Measurements from ENCODE around the gene PPP1R3E. TPM values are rescaled to one million over a fixed set of nuclear protein-coding genes. Genes with fewer than 3 reads are reported as not detected.

The PPP1R3E gene
- total and polyA plus RNA-seq, 2 donors (not counting 1 experiment from before 2014, with no cell fraction given), result 2.6 to 6.0 TPM

DNA sequence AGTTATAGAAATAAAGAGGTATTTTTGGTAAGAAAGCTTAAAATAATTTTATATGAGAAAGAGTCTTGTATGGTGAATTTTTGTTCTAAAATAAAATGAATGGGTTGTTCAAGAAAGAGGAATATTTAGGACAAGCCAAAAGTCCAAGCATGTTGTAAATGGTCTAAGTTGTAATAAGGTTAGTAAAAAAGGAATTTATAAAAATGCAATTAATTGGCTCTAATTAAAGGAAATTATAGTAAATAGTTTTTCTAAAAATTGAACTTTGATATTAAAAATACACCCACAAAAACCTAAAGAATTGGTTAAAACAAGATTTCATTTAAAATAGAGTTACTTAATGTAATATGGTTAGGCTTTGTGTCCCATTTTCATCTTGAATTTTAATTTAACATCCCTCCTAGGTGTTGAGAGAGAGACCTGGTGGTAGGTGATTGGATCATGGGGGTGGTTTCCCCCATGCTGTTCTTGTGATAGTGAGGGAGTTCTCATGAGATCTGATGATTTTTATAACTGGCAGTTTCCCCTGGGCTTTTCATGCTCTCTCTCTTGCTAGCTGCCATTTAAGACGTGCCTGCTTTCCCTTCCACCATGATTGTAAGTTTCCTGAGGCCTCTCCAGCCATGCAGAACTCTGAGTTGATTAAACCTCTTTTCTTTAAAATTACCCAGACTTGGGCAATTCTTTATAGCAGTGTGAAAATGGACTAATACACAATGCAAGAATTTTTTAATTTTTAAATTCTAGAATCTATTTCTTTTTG is 37.0 kb upstream of the PPP1R3E start:
- DNase-seq (ENCODE audit: low read depth in 2 of 2), result no peak
- H3K79me2 ChIP-seq (ENCODE audit: control insufficient read depth, insufficient read depth, low read length), result no peaks in the 10 kb centered on the region
- TF ChIP-seq EZH2 (IDR thresholded peaks at IDR 0.05; ENCODE audit: low read length, missing control alignments) (no peak), CTCF (conservative IDR thresholded peaks at IDR 0.05 in 1 of 2, IDR thresholded peaks at IDR 0.05 in 1 of 2; ENCODE audit: low read depth in 1 of 2, low read length in 2 of 2) (no peak)
- H3K4me3 ChIP-seq (replicated peaks in 1 of 4; ENCODE audit: control extremely low read depth in 1 of 4, insufficient read depth in 1 of 4, low read depth in 3 of 4, low read length in 4 of 4), result no peak overlapping the region
- no peaks in the 10 kb centered on the region for H3K36me3 ChIP-seq (ENCODE audit: control insufficient read depth, insufficient read depth, low read length)
- H3K27me3 ChIP-seq (ENCODE audit: control insufficient read depth, insufficient read depth, low read length), result no peaks in the 10 kb centered on the region
- no peak overlapping the region for H3K27ac ChIP-seq (ENCODE audit: insufficient read depth, low read length)
- H3K4me1 ChIP-seq (ENCODE audit: control insufficient read depth, extremely low read depth, insufficient read depth, low read length), result no peaks in the 10 kb centered on the region
- no peak overlapping the region for H3K9ac ChIP-seq (ENCODE audit: insufficient read depth, low read length)
- H3K4me2 ChIP-seq (ENCODE audit: extremely low read depth, insufficient read depth, low read length), result no peak overlapping the region
- no peaks in the 10 kb centered on the region for H4K20me1 ChIP-seq (ENCODE audit: control insufficient read depth, extremely low read depth, insufficient read depth, low read length)
- H3K9me3 ChIP-seq (ENCODE audit: control insufficient read depth, insufficient read depth, low read depth, low read length), result no peaks in the 10 kb centered on the region
- no peak overlapping the region for H2AFZ ChIP-seq (ENCODE audit: low read length)

- H3K27ac ChIP-seq (ENCODE audit: insufficient read depth, low read length), result no peak overlapping the region
- H3K4me2 ChIP-seq (ENCODE audit: extremely low read depth, insufficient read depth, low read length), result no peak overlapping the region
- TF ChIP-seq EZH2 (IDR thresholded peaks at IDR 0.05; ENCODE audit: low read length, missing control alignments) (no peak), CTCF (conservative IDR thresholded peaks at IDR 0.05 in 1 of 2, IDR thresholded peaks at IDR 0.05 in 1 of 2; ENCODE audit: low read depth in 1 of 2, low read length in 2 of 2) (no peak)
- no peaks in the 10 kb centered on the region for H3K9me3 ChIP-seq (ENCODE audit: control insufficient read depth, insufficient read depth, low read depth, low read length)
- DNase-seq (ENCODE audit: low read depth in 2 of 2), result no peak
- no peaks in the 10 kb centered on the region for H4K20me1 ChIP-seq (ENCODE audit: control insufficient read depth, extremely low read depth, insufficient read depth, low read length)
- no peak overlapping the region for H2AFZ ChIP-seq (ENCODE audit: low read length)
- H3K27me3 ChIP-seq (ENCODE audit: control insufficient read depth, insufficient read depth, low read length), result no peaks in the 10 kb centered on the region
- H3K4me1 ChIP-seq (ENCODE audit: control insufficient read depth, extremely low read depth, insufficient read depth, low read length), result no peaks in the 10 kb centered on the region
- H3K36me3 ChIP-seq (ENCODE audit: control insufficient read depth, insufficient read depth, low read length), result no peaks in the 10 kb centered on the region
- no peak overlapping the region for H3K9ac ChIP-seq (ENCODE audit: insufficient read depth, low read length)
- H3K79me2 ChIP-seq (ENCODE audit: control insufficient read depth, insufficient read depth, low read length), result no peaks in the 10 kb centered on the region
- no peak overlapping the region for H3K4me3 ChIP-seq (replicated peaks in 1 of 4; ENCODE audit: control extremely low read depth in 1 of 4, insufficient read depth in 1 of 4, low read depth in 3 of 4, low read length in 4 of 4)
Measured at GRCh38 chr14:23335623-23336022, 33.0 kb upstream of the PPP1R3E start.

GRCh38 chr14:23327947-23328744 is 25.5 kb upstream of the PPP1R3E start:
- Histone ChIP-seq H3K9ac (ENCODE audit: insufficient read depth, low read length) (no peak overlapping the region), H3K27ac (ENCODE audit: insufficient read depth, low read length) (no peak overlapping the region), H3K36me3 (ENCODE audit: control insufficient read depth, insufficient read depth, low read length) (peaks cover 10% of the 10 kb centered on the region), H3K9me3 (ENCODE audit: control insufficient read depth, insufficient read depth, low read depth, low read length) (no peaks in the 10 kb centered on the region), H4K20me1 (ENCODE audit: control insufficient read depth, extremely low read depth, insufficient read depth, low read length) (no peaks in the 10 kb centered on the region), H3K4me1 (ENCODE audit: control insufficient read depth, extremely low read depth, insufficient read depth, low read length) (peaks cover under 1% of the 10 kb centered on the region), H3K4me2 (ENCODE audit: extremely low read depth, insufficient read depth, low read length) (no peak overlapping the region), H3K27me3 (ENCODE audit: control insufficient read depth, insufficient read depth, low read length) (no peaks in the 10 kb centered on the region), H2AFZ (ENCODE audit: low read length) (no peak overlapping the region), H3K4me3 (replicated peaks in 1 of 4; ENCODE audit: control extremely low read depth in 1 of 4, insufficient read depth in 1 of 4, low read depth in 3 of 4, low read length in 4 of 4) (no peak overlapping the region), H3K79me2 (ENCODE audit: control insufficient read depth, insufficient read depth, low read length) (peaks cover 8% of the 10 kb centered on the region)
- no peak for TF ChIP-seq EZH2 (IDR thresholded peaks at IDR 0.05; ENCODE audit: low read length, missing control alignments)
- peak; percentile 87 to 90 for TF ChIP-seq CTCF (conservative IDR thresholded peaks at IDR 0.05 in 1 of 2, IDR thresholded peaks at IDR 0.05 in 1 of 2; ENCODE audit: low read depth in 1 of 2, low read length in 2 of 2)
- DNase-seq (ENCODE audit: low read depth in 2 of 2), result peak; percentile 64 to 85

Data from fibroblast of lung (primary cell).